ENCODE data around the gene WDR20. TPM values are rescaled to one million over a fixed set of nuclear protein-coding genes. Genes with fewer than 3 reads are reported as not detected.

The WDR20 gene
- total RNA-seq, 1 donor from 2014 or later: 28.5 TPM

GRCh38 chr14:102251161-102251560, 111.5 kb downstream of the WDR20 start:
- Mint-ChIP-seq H3K9me3 (ENCODE audit: unreplicated experiment) (no peaks in the 10 kb centered on the region), H3K4me3 (ENCODE audit: unreplicated experiment) (no peak overlapping the region), H3K27ac (ENCODE audit: unreplicated experiment) (no peak overlapping the region), H3K27me3 (ENCODE audit: unreplicated experiment) (no peaks in the 10 kb centered on the region), H3K4me1 (ENCODE audit: unreplicated experiment) (peaks cover 6% of the 10 kb centered on the region), H3K36me3 (ENCODE audit: low read depth, unreplicated experiment) (no peaks in the 10 kb centered on the region)
- TF ChIP-seq, protein P1, sequence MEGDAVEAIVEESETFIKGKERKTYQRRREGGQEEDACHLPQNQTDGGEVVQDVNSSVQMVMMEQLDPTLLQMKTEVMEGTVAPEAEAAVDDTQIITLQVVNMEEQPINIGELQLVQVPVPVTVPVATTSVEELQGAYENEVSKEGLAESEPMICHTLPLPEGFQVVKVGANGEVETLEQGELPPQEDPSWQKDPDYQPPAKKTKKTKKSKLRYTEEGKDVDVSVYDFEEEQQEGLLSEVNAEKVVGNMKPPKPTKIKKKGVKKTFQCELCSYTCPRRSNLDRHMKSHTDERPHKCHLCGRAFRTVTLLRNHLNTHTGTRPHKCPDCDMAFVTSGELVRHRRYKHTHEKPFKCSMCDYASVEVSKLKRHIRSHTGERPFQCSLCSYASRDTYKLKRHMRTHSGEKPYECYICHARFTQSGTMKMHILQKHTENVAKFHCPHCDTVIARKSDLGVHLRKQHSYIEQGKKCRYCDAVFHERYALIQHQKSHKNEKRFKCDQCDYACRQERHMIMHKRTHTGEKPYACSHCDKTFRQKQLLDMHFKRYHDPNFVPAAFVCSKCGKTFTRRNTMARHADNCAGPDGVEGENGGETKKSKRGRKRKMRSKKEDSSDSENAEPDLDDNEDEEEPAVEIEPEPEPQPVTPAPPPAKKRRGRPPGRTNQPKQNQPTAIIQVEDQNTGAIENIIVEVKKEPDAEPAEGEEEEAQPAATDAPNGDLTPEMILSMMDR (IDR thresholded peaks at IDR 0.05; ENCODE audit: unreplicated experiment): no peak
- no peak for DNase-seq (ENCODE audit: low spot score)

DNA sequence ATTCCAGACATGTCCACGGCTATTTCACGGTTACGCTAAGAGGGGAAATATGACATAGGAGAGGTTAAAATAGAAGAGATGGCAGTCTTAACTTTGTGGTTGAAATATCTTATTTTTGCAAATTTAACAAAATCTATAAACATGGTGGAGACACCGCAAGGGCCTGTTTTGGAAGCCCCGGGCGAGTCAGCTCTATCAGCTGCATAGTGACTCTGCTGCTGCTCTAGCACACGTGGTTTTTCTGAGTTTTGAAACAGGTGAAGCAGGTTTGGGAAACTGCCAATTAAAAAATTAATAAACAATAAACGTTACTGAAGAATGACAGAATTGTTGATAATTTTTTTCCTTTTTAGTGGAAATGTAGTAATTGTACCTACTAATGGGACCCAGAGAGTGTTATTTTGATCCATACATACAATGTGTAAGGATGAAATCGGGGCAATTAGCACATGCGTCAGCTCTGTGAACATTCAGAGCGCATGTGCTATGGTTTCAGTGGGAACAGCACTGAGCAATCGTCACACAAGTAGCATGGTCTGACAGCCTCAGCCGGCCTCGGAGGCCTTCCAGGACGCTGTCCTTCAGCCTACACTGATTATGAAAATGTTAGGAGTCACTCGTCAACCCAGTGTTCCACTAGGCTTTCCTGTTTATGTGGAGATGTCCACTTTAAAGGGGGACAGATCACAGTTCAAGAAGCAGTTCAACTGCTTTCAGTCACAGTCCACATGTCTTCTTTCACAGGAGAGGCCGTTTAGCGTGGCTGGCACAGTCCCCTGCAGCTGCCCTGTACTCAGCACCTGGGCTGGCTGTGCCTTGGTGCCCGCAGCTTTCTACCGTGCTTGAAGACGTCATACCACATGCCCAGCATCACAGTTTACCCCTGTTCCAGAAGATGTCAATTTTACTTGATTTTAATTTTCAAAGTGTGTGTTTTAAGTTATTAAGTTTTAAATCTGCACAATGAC, 113.4 kb downstream of the WDR20 start:
- TF ChIP-seq, protein P1 (IDR thresholded peaks at IDR 0.05; ENCODE audit: unreplicated experiment): no peak
- Mint-ChIP-seq H3K4me3 (ENCODE audit: unreplicated experiment) (no peak overlapping the region), H3K27ac (ENCODE audit: unreplicated experiment) (no peak overlapping the region), H3K4me1 (ENCODE audit: unreplicated experiment) (peaks cover 6% of the 10 kb centered on the region), H3K36me3 (ENCODE audit: low read depth, unreplicated experiment) (peaks cover 2% of the 10 kb centered on the region), H3K27me3 (ENCODE audit: unreplicated experiment) (no peaks in the 10 kb centered on the region), H3K9me3 (ENCODE audit: unreplicated experiment) (no peaks in the 10 kb centered on the region)
- no peak for DNase-seq (ENCODE audit: low spot score)

DNA sequence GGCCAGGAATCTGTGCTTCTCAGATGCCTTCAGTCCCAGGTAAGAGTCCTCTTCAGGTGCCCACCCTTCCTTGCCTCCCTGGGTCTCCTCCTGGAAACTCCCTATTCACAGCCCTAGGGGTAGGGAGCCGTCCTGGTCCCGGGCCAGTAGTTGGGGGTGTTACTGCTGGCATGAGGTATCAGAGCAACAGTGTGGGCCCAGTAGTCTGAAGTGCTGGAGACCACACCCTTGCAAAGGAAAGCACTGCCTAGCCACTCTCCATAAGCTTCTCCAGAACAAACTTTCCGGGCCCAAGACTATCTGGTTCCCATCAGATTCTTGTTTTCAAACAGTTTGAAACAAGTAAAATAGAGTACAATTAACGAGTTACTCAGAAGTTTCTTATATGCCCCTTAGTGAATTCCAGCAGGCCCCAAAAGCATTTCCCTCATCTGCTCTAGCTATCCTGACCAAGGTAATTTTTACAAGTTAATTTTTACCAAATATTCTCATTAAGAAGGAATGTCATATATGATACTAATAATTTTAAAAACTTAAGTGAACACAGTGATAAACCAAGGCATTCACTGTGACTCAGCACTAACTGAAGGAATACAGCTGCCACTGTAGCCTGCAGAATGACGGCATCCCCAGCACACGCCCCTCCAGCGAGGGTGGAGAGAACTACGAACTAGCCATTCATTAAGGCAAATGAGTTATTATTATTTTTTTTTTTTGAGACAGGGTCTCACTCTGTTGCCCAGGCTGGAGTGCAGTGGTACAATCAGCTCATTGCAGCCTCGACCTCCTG, 115.9 kb downstream of the WDR20 start:
- Mint-ChIP-seq H3K27ac (ENCODE audit: unreplicated experiment) (no peak overlapping the region), H3K27me3 (ENCODE audit: unreplicated experiment) (no peaks in the 10 kb centered on the region), H3K4me1 (ENCODE audit: unreplicated experiment) (peaks cover 2% of the 10 kb centered on the region), H3K9me3 (ENCODE audit: unreplicated experiment) (no peaks in the 10 kb centered on the region), H3K4me3 (ENCODE audit: unreplicated experiment) (no peak overlapping the region), H3K36me3 (ENCODE audit: low read depth, unreplicated experiment) (peaks cover 5% of the 10 kb centered on the region)
- TF ChIP-seq, protein P1 (IDR thresholded peaks at IDR 0.05; ENCODE audit: unreplicated experiment): no peak
- no peak for DNase-seq (ENCODE audit: low spot score)

GRCh38 chr14:102256716-102257115, 117.0 kb downstream of the WDR20 start:
- Mint-ChIP-seq H3K4me3 (ENCODE audit: unreplicated experiment) (no peak overlapping the region), H3K27me3 (ENCODE audit: unreplicated experiment) (no peaks in the 10 kb centered on the region), H3K9me3 (ENCODE audit: unreplicated experiment) (no peaks in the 10 kb centered on the region), H3K27ac (ENCODE audit: unreplicated experiment) (no peak overlapping the region), H3K36me3 (ENCODE audit: low read depth, unreplicated experiment) (peaks cover 5% of the 10 kb centered on the region), H3K4me1 (ENCODE audit: unreplicated experiment) (no peaks in the 10 kb centered on the region)
- no peak for DNase-seq (ENCODE audit: low spot score)
- TF ChIP-seq, protein P1 (IDR thresholded peaks at IDR 0.05; ENCODE audit: unreplicated experiment): no peak

Measured in endothelial cell (in vitro differentiated cells).